ENCODE measurements around the gene CCDC134.

CCDC134 gene

DNA sequence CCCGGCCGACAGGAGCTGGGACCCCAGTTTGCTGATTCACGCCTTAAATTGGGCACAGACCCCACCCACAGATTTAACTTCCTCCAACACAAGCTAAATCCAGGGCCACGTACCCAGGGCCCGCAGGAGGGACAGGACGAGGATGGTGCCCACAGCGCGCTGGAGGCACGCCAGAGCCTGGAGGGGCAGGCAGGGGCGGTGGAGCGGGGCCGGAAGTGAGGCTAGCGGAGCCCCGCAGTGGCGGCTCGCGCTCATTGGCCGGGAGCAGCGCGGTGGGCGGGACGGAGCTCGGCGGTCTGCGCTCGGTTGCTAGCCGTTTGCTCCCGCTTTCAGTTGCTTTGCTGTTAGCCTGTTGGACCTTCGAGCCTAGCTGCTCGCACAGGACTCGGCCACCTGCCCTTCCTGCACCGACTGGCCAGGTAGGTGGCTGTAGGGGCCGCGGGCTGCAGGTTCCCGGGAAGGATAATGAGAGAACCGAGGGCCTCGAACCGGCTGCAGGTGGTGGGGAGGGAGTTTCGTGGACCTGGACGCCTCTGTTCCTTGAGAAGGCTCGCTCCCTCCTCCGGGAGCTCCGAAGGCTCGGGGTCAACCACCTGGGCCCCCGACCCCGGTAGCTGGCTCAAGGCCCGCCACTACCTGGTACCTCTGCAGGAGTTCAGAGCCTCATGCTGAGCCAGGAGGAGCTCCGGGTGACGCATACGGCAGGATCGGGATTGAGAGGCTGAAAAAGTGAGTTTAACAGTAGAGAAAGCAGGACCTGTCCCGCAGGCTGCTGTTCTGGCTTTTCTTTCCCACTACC, at the start of gene CCDC134:
Gene CCDC134 (plus strand): TSS at position 332 of the 799 bp plus-strand sequence. CDS start 8,212 bp downstream, outside the sequence.
- Histone ChIP-seq H3K4me3 (peak within 1 kb of the TSS; percentile 75), H3K27ac (peak within 1 kb of the TSS; percentile 67 to 84)
- TF ChIP-seq, protein P1, sequence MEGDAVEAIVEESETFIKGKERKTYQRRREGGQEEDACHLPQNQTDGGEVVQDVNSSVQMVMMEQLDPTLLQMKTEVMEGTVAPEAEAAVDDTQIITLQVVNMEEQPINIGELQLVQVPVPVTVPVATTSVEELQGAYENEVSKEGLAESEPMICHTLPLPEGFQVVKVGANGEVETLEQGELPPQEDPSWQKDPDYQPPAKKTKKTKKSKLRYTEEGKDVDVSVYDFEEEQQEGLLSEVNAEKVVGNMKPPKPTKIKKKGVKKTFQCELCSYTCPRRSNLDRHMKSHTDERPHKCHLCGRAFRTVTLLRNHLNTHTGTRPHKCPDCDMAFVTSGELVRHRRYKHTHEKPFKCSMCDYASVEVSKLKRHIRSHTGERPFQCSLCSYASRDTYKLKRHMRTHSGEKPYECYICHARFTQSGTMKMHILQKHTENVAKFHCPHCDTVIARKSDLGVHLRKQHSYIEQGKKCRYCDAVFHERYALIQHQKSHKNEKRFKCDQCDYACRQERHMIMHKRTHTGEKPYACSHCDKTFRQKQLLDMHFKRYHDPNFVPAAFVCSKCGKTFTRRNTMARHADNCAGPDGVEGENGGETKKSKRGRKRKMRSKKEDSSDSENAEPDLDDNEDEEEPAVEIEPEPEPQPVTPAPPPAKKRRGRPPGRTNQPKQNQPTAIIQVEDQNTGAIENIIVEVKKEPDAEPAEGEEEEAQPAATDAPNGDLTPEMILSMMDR (IDR thresholded peaks at IDR 0.05), result no peak
- peak; percentile 89 for DNase-seq (ENCODE audit: low spot score)

DNA sequence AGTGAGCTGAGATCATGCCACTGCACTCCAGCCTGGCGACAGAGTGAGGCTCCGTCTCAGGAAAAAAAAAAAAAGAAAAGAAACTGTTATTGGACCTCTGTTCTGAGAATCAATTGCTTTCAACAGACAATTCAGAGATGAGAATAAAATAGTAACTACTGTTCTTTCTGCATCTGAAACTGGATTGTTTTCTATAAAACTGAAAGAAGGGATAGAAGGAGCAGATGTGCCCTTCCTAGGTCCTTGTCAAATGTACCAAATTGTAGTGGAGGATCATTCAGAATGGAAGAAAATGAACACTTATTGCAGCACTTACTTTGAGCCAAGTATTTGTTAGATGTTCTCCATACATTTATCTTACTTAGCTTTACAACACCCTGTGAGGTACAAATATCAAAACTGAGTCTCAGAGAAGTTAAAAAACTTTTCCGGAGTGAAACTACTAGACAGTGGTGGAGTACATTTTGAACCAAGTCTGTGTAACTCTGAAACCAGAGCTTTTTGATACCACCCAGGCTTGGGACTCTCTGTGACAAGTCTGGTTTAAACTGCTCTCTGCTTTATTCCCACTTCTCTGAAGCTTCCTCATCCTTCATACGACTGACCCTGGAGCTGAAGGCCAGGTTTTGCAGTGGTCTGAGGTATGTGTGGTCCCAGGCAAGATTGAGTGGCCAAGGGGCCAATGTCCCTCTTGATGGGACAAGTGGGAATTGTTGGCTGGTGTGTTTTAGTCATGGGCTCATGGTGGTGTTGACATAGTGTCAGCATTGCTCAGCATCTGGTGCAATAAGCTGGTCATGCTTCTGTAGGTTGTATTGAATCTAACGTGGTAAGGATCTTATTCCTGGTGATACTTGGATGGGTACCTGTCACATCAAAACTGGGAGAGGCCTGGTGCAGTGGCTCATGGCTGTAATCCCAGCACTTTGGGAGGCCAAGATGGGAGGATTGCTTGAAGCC, 48.2 kb upstream of the CCDC134 start:
- no peak overlapping the region for H3K27ac ChIP-seq
- TF ChIP-seq, protein P1 (IDR thresholded peaks at IDR 0.05), result no peak
- no peak overlapping the region for H3K4me3 ChIP-seq
- no peak for DNase-seq (ENCODE audit: low spot score)

DNA sequence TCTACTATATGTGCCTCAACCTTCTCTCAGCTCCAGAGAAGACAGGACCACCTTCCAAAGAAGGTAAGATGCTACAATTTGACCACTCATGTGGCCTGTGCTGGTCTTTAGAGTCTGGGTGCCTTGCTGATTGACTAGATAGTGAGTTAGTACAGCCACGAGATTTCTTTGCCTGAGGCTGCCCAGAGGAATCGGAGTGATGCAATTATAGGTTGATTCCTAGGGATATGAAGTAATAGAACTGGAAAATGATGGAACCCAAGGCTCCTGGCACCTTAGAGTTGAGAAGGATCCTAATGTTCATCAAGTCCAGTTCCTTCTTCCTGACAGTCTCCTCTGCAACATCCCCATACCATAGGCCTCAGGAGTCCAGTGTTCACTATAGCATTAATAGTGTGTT, 46.5 kb upstream of the CCDC134 start:
- no peak overlapping the region for H3K27ac ChIP-seq
- H3K4me3 ChIP-seq, result no peak overlapping the region
- TF ChIP-seq, protein P1 (IDR thresholded peaks at IDR 0.05), result no peak

DNA sequence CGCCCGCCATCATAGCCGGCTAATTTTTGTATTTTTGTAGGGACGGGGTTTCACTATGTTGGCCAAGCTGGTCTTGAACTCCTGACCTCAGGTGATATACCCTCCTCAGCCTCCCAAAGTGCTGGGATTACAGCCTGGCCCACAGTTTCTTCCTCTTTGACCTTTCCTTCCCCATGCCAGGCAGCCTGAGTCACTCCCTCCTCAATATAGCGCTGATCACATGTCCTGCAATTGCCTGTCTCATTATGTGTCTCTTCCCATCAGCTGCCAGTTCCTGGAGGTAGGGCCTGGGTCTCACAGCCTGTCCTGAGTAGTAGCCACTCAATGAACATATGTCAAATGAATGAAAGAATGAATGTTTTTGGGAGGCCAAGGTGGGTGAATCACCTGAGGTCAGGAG, 43.0 kb upstream of the CCDC134 start:
- no peak for DNase-seq (ENCODE audit: low spot score)
- TF ChIP-seq, protein P1 (IDR thresholded peaks at IDR 0.05), result no peak
- H3K27ac ChIP-seq, result no peak overlapping the region
- no peak overlapping the region for H3K4me3 ChIP-seq

More for the DNA sequence above, 46.5 kb upstream of the CCDC134 start:
- DNase-seq (ENCODE audit: low spot score), result no peak

DNA sequence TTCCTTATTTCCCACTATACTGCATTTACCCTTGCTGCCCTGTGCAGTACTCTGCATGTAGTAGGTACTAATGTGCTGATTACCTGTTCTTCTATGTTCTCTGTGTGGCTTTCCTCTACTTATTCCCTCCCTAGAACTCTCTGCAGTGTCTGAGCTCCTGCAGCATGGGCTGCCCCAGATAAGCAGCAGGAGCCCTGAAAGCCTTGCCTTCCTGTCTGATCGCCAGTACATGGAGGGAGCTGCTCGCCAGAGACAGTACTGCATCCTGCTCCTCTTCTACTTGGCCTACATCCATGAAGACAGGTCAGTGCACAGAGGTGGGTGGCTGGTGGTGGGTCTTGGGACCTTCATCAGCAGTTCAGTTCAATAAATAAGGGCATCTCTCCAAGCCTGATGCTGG, 42.2 kb upstream of the CCDC134 start:
- TF ChIP-seq, protein P1 (IDR thresholded peaks at IDR 0.05), result no peak
- Histone ChIP-seq H3K4me3 (no peak overlapping the region), H3K27ac (no peak overlapping the region)
- no peak for DNase-seq (ENCODE audit: low spot score)

DNA sequence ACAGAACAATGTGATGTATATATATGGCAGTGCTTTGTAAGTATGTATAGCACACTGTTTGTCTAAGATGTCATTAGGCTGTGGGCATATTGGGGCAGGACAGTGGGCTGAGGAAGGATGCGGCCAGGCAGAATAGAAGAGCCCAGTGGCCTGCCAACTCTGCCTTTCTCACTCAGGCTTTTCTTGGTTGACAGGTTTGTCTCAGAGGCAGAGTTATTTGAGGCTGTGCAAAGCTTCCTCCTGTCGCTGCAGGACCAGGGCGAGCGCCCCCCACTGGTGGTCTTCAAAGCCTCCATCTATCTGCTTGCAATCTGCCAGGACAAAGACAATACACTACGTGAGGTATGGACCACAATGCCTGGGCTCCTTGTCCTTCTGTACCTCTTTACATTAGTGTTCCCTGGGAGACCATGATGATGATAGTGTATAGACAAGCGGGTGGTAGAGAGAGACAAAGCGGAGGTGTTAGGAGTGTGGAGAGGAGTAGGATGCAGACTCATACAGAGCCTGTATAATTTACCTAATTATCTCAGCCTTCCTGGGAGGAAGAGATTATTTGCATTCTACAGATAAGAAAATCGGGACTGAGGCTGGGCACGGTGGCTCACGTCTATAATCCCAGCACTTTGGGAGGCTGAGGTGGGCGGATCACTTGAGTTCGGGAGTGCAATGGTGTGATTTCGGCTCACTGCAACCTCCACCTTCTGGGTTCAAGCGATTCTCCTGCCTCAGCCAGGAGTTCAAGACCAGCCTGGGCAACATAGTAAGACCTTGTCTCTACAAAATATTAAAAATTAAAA, 37.3 kb upstream of the CCDC134 start:
- TF ChIP-seq, protein P1 (IDR thresholded peaks at IDR 0.05), result no peak
- no peak for DNase-seq (ENCODE audit: low spot score)
- Histone ChIP-seq H3K4me3 (no peak overlapping the region), H3K27ac (no peak overlapping the region)
